Panc1 (cell line): Measurements from ENCODE around the gene NCBP2L. TPM values are rescaled to one million over a fixed set of nuclear protein-coding genes. Genes with fewer than 3 reads are reported as not detected.

Source experiments
- ATAC-seq: fragments of 200-7000 bp; cut with Tn5 transposase; 2 replicates; pipeline ENCODE4 v1.9.1; 2020; ENCODE audit warnings: mild to moderate bottlenecking, moderate library complexity
- BruUV-seq: library from RNA; stranded (reverse); fragments of 400-500 nt; replicated peaks from 2 replicates; lab custom pipeline; 2021; lab: Mats Ljungman, UMichigan
- CTCF ChIA-PET: fragments of 300-600 bp; sonication (Branson Sonifier 250); formaldehyde crosslinking; loops from one replicate; lab custom pipeline; 2022; ENCODE audit warnings: antibody characterized with exemption; lab: Charles Lee
- POLR2A ChIA-PET: fragments of 300-600 bp; sonication (Branson Sonifier 250); formaldehyde crosslinking; loops from one replicate; lab custom pipeline; 2022; ENCODE audit warnings: antibody characterized with exemption; lab: Charles Lee
- DNase-seq: peaks from one replicate; pipeline ENCODE4 v3.0.0-alpha.2; 2010; ENCODE audit warnings: low read depth, low spot score
- H3K27ac ChIP-seq: 2 replicates; pipeline ENCODE4 v1.5.1; 2011; ENCODE audit warnings: mild to moderate bottlenecking, low read length, inconsistent platforms
- H3K27me3 ChIP-seq: fragments of 200-500 bp; sonication (Bioruptor generic); 2 replicates; pipeline ENCODE4 v1.6.0; 2014; ENCODE audit warnings: low read length, inconsistent platforms; ENCODE audit not compliant: control insufficient read depth, insufficient read depth
- H3K36me3 ChIP-seq: fragments of 200-500 bp; sonication (Bioruptor generic); 2 replicates; pipeline ENCODE4 v1.5.1; 2014; ENCODE audit warnings: inconsistent platforms, mild to moderate bottlenecking, low read length, moderate library complexity; ENCODE audit not compliant: control insufficient read depth, insufficient read depth
- H3K4me1 ChIP-seq: 2 replicates; pipeline ENCODE4 v1.5.1; 2011; ENCODE audit warnings: inconsistent platforms, mild to moderate bottlenecking, low read length, moderate library complexity; ENCODE audit not compliant: control insufficient read depth, insufficient read depth
- H3K4me3 ChIP-seq, 2 experiments: 2 replicates each; pipeline ENCODE4 v1.5.1; 2011 to 2012; ENCODE audit warnings: low read depth in 2 of 2, low read length in 2 of 2, mild to moderate bottlenecking in 2 of 2, inconsistent platforms in 1 of 2, moderate library complexity in 1 of 2
- H3K9me3 ChIP-seq: fragments of 200-500 bp; sonication (Bioruptor generic); 2 replicates; pipeline ENCODE4 v1.5.1; 2014; ENCODE audit warnings: low read depth, mild to moderate bottlenecking, inconsistent platforms, low read length, moderate library complexity; ENCODE audit not compliant: control insufficient read depth, insufficient read depth
- POLR2AphosphoS5 ChIP-seq: IDR thresholded peaks from 2 replicates; pipeline ENCODE4 v1.6.1; 2012; ENCODE audit warnings: mild to moderate bottlenecking, low read depth, low read length, moderate library complexity
- SIN3A ChIP-seq: IDR thresholded peaks from 2 replicates; pipeline ENCODE4 v1.6.1; 2012; ENCODE audit warnings: low read depth, mild to moderate bottlenecking, low read length, moderate library complexity, borderline replicate concordance; ENCODE audit not compliant: insufficient read depth
- TCF7L2 ChIP-seq: IDR thresholded peaks from 2 replicates; pipeline ENCODE4 v1.6.1; 2011; ENCODE audit warnings: mild to moderate bottlenecking, low read depth, low read length, inconsistent platforms
- in situ Hi-C: cut with HindIII; loops from 2 replicates; pipeline ENCODE4 v1.10.0; 2016; ENCODE audit warnings: low sequenced_read_pairs, low pct_unique_long_range_greater_than_20kb
- intact Hi-C: fragments of 100-400 bp; cut with micrococcal nuclease; formaldehyde crosslinking; loops from one replicate; pipeline ENCODE4 v1.10.0; 2022; ENCODE audit not compliant: unreplicated experiment
- total RNA-seq: library from RNA; stranded (reverse); gene quantifications from one replicate; pipeline ENCODE4 v1.2.1, GENCODE V29; 2021; ENCODE audit not compliant: unreplicated experiment
- TF ChIP-seq, protein P1 (sequence below): fragments of 450-650 bp; IDR thresholded peaks from 2 replicates; pipeline ENCODE4 v1.5.1; 2017; ENCODE audit warnings: mild to moderate bottlenecking
- TF ChIP-seq, protein P2 (sequence below), 2 experiments: IDR thresholded peaks; 2 replicates each; pipeline ENCODE4 v1.6.1; 2011 to 2012; ENCODE audit warnings: low read depth in 2 of 2, control low read depth in 1 of 2, low read length in 1 of 2, mild to moderate bottlenecking in 1 of 2, moderate library complexity in 1 of 2; ENCODE audit not compliant: insufficient read depth in 1 of 2

Gene NCBP2L
- total RNA-seq, 1 experiment from 2014 or later: not detected

DNA sequence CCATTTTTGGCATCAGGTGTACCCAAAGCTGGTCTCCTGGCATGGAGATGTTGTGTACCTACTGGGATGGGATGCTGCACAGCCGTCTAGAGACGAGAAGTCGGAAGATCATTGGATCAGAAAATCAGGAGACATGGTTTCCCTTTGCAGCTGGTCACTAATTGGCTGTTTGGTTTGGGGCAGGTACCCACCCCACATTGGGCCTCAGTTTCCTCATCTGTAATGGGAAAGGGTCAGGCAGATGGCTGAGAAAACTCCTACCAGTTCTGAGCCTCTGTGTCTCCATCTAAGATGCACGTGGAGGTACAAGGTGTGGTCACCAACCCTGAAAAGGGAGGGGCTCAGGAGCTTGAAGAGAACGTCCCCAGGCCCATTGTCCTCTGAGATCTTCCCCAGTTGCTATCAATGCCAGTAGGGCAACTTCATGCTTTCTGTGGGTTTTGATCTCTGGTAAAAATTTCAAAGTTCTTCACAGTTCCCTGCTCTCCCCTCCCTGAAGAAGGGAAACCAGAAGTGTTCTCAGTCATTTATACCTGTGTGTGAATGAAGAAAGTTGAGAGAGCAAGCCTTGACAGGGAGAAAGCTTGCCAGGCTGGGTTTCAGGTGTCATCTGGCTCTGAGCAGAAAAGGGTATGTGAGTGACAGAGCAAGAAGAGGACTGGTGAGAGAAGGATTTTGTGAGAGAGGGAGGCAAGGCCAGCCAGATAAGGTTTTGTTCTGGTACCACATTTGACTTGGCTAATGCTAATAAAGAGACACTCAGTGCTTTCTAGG, 17.0 kb upstream of the NCBP2L start:
- H3K36me3 ChIP-seq: no peaks in the 10 kb centered on the region
- no peak overlapping the region for H3K27ac ChIP-seq
- CTCF ChIA-PET: no interaction called here
- TF ChIP-seq, protein P1, sequence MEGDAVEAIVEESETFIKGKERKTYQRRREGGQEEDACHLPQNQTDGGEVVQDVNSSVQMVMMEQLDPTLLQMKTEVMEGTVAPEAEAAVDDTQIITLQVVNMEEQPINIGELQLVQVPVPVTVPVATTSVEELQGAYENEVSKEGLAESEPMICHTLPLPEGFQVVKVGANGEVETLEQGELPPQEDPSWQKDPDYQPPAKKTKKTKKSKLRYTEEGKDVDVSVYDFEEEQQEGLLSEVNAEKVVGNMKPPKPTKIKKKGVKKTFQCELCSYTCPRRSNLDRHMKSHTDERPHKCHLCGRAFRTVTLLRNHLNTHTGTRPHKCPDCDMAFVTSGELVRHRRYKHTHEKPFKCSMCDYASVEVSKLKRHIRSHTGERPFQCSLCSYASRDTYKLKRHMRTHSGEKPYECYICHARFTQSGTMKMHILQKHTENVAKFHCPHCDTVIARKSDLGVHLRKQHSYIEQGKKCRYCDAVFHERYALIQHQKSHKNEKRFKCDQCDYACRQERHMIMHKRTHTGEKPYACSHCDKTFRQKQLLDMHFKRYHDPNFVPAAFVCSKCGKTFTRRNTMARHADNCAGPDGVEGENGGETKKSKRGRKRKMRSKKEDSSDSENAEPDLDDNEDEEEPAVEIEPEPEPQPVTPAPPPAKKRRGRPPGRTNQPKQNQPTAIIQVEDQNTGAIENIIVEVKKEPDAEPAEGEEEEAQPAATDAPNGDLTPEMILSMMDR: no peak
- TF ChIP-seq POLR2AphosphoS5: no peak
- TF ChIP-seq, protein P2, sequence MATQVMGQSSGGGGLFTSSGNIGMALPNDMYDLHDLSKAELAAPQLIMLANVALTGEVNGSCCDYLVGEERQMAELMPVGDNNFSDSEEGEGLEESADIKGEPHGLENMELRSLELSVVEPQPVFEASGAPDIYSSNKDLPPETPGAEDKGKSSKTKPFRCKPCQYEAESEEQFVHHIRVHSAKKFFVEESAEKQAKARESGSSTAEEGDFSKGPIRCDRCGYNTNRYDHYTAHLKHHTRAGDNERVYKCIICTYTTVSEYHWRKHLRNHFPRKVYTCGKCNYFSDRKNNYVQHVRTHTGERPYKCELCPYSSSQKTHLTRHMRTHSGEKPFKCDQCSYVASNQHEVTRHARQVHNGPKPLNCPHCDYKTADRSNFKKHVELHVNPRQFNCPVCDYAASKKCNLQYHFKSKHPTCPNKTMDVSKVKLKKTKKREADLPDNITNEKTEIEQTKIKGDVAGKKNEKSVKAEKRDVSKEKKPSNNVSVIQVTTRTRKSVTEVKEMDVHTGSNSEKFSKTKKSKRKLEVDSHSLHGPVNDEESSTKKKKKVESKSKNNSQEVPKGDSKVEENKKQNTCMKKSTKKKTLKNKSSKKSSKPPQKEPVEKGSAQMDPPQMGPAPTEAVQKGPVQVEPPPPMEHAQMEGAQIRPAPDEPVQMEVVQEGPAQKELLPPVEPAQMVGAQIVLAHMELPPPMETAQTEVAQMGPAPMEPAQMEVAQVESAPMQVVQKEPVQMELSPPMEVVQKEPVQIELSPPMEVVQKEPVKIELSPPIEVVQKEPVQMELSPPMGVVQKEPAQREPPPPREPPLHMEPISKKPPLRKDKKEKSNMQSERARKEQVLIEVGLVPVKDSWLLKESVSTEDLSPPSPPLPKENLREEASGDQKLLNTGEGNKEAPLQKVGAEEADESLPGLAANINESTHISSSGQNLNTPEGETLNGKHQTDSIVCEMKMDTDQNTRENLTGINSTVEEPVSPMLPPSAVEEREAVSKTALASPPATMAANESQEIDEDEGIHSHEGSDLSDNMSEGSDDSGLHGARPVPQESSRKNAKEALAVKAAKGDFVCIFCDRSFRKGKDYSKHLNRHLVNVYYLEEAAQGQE (IDR thresholded peaks at IDR 0.05; ENCODE audit: insufficient read depth in 1 of 2, low read depth in 2 of 2, low read length in 1 of 2): no peak
- no peak for TF ChIP-seq SIN3A
- TF ChIP-seq TCF7L2: no peak
- in situ Hi-C loops (no loop called here), intact Hi-C loops (no loop called here)
- peaks cover 5% of the 10 kb centered on the region; the same call in 1 of the 2 replicates for H3K27me3 ChIP-seq
- no TSS peak for BruUV-seq
- no peaks in the 10 kb centered on the region for H3K9me3 ChIP-seq
- ATAC-seq (no peak), DNase-seq (no peak)
- POLR2A ChIA-PET: no interaction called here
- H3K4me1 ChIP-seq: no peaks in the 10 kb centered on the region
- no peak overlapping the region for H3K4me3 ChIP-seq

DNA sequence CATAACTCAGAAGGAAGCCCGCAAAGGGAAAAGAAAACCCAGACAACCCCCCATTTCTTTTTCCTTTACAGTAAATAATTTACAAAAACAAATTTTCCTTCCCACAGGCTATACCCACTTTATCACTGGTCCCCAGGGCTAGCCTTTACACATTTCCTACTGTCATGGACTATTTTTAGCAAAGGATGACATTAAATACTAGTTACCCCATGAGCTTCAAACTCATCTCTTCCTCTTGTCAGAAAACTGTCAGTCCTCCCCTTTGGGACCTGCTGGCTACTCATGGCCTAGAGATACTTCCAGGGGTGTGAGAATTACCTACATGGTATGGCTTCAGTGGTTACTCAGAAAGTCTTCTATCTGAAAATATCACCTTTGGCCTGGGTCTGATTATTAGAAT, 13.9 kb upstream of the NCBP2L start:
- no peak for DNase-seq
- CTCF ChIA-PET: interaction anchor here (0.6 kb wide), 1 partner anchor 13 kb away, joined by 3 read pairs; no protein-coding TSS in a partner anchor
- H3K4me1 ChIP-seq: no peaks in the 10 kb centered on the region
- no peak overlapping the region for H3K27ac ChIP-seq
- peaks cover 5% of the 10 kb centered on the region; the same call in 1 of the 2 replicates for H3K27me3 ChIP-seq
- POLR2A ChIA-PET: no interaction called here
- no TSS peak for BruUV-seq
- ATAC-seq: no peak
- no peaks in the 10 kb centered on the region for H3K36me3 ChIP-seq
- no peak overlapping the region for H3K4me3 ChIP-seq
- H3K9me3 ChIP-seq: no peaks in the 10 kb centered on the region
- intact Hi-C loops (no loop called here), in situ Hi-C loops (no loop called here)
- TF ChIP-seq, protein P1: no peak
- TF ChIP-seq, protein P2 (IDR thresholded peaks at IDR 0.05; ENCODE audit: insufficient read depth in 1 of 2, low read depth in 2 of 2, low read length in 1 of 2): no peak
- TF ChIP-seq POLR2AphosphoS5 (no peak), TCF7L2 (no peak), SIN3A (no peak)
